ENCODE data around the gene RASGRP4.

The RASGRP4 gene

DNA sequence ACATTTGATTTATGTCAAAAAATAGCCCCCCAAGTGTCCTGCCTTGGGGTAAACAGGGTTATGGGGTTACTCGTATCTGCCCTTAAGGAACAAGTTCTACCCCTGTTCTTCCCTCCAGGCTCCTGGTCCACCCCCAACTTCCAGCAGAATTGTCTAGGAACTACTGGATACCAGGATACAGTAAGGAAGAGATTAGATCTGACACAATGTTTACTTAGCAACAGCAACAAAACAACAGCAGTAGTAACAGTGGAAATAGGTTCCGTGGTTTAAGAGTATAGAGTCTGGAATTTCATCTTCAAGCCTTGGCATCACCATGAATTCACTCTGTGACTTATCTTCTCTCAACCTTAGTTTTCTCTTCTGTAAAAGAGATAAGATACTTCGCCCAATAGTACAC is 24.9 kb downstream of the RASGRP4 start:
- no peak overlapping the region for H3K9ac ChIP-seq (ENCODE audit: low read depth, low read length)
- no peak overlapping the region for H3K27ac ChIP-seq (ENCODE audit: low read depth, low read length)
- no peaks in the 10 kb centered on the region for H3K4me1 ChIP-seq (ENCODE audit: insufficient read depth, low read length)
- H3K9me3 ChIP-seq (ENCODE audit: insufficient read depth, low read depth, low read length) = no peaks in the 10 kb centered on the region
- no peaks in the 10 kb centered on the region for H3K36me3 ChIP-seq (ENCODE audit: insufficient read depth, low read length)
- 81% methylated on average over 2 of the region's 3 CpGs for WGBS
- peaks cover 56% of the 10 kb centered on the region for H3K27me3 ChIP-seq (ENCODE audit: insufficient read depth, low read length)
- no peak overlapping the region for H3K4me3 ChIP-seq (ENCODE audit: low read length)

DNA sequence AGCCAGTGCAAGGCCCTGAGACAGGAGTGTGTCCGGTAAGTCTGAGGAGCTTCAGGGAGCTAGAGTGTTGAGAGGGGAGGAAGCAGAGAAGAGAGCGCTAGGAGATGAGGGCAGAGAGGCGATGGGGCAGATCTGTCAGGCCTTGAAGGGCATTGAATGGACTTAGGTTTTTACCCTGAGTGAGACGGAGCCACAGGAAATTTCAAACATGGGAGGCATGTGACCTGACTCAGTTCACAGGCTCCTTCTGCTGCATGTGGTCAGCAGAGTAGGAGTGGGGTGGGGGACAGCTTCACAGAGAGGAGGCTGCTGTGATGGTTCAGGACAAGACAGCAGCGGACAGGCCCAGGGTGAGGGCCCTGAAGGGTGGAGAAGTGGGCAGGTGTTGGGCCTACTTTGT is 25.7 kb downstream of the RASGRP4 start:
- Histone ChIP-seq H3K27ac (ENCODE audit: low read depth, low read length) (no peak overlapping the region), H3K4me1 (ENCODE audit: insufficient read depth, low read length) (no peaks in the 10 kb centered on the region), H3K36me3 (ENCODE audit: insufficient read depth, low read length) (no peaks in the 10 kb centered on the region), H3K4me3 (ENCODE audit: low read length) (no peak overlapping the region), H3K9ac (ENCODE audit: low read depth, low read length) (no peak overlapping the region), H3K9me3 (ENCODE audit: insufficient read depth, low read depth, low read length) (no peaks in the 10 kb centered on the region), H3K27me3 (ENCODE audit: insufficient read depth, low read length) (peaks cover 62% of the 10 kb centered on the region)
- 68% methylated on average over 5 of the region's 5 CpGs for WGBS

DNA sequence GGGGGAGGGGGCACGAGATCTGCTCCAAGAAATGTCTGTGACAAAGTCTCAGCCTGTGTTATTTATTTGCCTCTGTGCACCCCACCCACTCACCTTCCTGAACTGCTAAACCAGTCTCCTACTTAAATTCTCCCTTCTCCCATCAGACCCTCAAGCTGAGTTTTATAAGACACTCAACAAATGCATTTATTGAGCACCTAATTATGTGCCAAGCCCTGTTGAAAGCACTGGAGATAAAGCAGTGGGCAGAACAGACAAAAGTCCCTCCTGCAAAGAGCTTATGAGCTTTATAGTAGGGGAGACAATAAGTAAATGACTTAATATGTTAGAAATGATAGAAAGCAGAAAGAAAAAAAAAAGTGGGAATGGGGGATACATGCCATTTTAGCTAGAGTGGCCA is 26.5 kb downstream of the RASGRP4 start:
- Histone ChIP-seq H3K27ac (ENCODE audit: low read depth, low read length) (no peak overlapping the region), H3K36me3 (ENCODE audit: insufficient read depth, low read length) (no peaks in the 10 kb centered on the region), H3K27me3 (ENCODE audit: insufficient read depth, low read length) (peaks cover 68% of the 10 kb centered on the region)

DNA sequence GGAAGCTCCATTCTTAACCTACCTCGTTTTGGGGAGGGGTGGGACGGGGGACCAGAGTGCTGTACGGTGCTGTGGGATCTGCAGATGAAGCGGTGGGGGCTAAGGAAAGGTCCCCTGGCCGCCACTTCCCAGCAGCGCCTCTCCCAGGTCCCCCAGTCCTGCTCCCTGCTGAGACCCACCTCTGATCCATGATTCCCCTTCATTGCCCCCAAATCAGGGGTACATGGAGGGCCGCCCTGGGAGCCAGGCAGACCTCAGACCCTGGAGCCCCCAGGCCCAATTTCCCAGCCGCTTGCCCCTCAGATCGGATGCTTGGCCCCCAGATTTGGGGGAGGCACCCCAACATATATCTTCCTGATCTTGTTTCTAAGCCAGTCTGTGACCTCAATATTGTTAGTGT is 26.9 kb downstream of the RASGRP4 start:
- H3K9ac ChIP-seq (ENCODE audit: low read depth, low read length) = no peak overlapping the region
- no peaks in the 10 kb centered on the region for H3K9me3 ChIP-seq (ENCODE audit: insufficient read depth, low read depth, low read length)
- H3K27me3 ChIP-seq (ENCODE audit: insufficient read depth, low read length) = peaks cover 68% of the 10 kb centered on the region
- no peak overlapping the region for H3K27ac ChIP-seq (ENCODE audit: low read depth, low read length)
- H3K36me3 ChIP-seq (ENCODE audit: insufficient read depth, low read length) = no peaks in the 10 kb centered on the region
- 76% methylated on average over 7 of the region's 9 CpGs for WGBS
- no peak overlapping the region for H3K4me3 ChIP-seq (ENCODE audit: low read length)
- no peaks in the 10 kb centered on the region for H3K4me1 ChIP-seq (ENCODE audit: insufficient read depth, low read length)

More for the DNA sequence above, 26.5 kb downstream of the RASGRP4 start:
- no peaks in the 10 kb centered on the region for H3K9me3 ChIP-seq (ENCODE audit: insufficient read depth, low read depth, low read length)
- no peak overlapping the region for H3K9ac ChIP-seq (ENCODE audit: low read depth, low read length)
- no peak overlapping the region for H3K4me3 ChIP-seq (ENCODE audit: low read length)
- no peaks in the 10 kb centered on the region for H3K4me1 ChIP-seq (ENCODE audit: insufficient read depth, low read length)
- WGBS = 100% methylated on average over 1 of the region's 1 CpG

DNA sequence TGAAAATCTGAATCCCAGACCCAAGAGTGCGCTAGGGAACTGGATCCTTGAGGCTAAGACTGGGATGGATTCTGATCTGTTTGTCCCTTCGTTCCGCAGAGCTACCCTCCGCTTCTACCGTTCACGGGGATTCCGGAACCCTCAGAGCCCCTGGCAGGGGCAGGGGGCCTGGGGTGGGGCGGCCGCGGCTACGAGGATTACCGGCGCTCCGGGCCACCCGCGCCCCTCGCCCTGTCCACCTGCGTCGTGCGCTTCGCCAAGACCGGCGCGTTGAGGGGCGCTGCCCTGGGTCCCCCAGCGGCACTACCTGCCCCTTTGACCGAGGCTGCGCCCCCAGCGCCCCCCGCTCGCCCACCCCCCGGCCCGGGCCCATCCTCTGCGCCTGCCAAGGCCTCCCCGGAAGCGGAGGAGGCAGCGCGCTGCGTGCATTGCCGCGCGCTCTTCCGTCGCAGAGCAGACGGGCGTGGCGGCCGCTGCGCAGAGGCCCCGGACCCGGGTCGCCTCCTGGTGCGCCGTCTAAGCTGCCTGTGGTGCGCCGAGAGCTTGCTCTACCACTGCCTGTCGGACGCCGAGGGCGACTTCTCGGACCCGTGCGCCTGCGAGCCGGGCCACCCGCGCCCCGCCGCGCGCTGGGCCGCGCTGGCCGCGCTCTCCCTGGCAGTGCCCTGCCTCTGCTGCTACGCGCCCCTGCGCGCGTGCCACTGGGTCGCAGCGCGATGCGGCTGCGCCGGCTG is 30.5 kb downstream of the RASGRP4 start:
- 96% methylated on average over 86 of the region's 86 CpGs for WGBS
- peaks cover 54% of the 10 kb centered on the region for H3K27me3 ChIP-seq (ENCODE audit: insufficient read depth, low read length)
- H3K4me3 ChIP-seq (ENCODE audit: low read length) = peak overlapping the region; percentile 36; the same call in 1 of the 2 replicates
- peaks cover 19% of the 10 kb centered on the region for H3K36me3 ChIP-seq (ENCODE audit: insufficient read depth, low read length)
- H3K9me3 ChIP-seq (ENCODE audit: insufficient read depth, low read depth, low read length) = no peaks in the 10 kb centered on the region
- H3K27ac ChIP-seq (ENCODE audit: low read depth, low read length) = no peak overlapping the region
- no peak overlapping the region for H3K9ac ChIP-seq (ENCODE audit: low read depth, low read length)
- no peaks in the 10 kb centered on the region for H3K4me1 ChIP-seq (ENCODE audit: insufficient read depth, low read length)

DNA sequence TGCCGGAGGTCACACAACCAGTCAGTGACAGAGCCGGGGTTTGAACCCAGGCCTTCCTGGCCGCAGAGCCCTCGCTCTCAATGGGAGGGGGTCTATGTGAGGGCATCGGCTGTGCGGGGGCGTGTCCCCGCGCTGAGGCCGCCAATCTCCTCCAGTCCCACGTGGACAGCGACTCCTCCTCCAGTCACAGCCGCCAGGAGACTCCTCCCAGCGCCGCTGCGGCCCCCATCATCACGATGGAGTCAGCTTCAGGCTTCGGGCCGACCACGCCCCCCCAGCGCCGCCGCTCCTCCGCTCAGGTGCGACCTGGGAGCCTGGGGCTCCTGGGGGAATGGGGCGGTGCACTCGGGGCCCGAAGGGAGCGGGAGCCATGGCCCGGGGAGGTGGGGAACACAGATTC is 31.5 kb downstream of the RASGRP4 start:
- H3K9me3 ChIP-seq (ENCODE audit: insufficient read depth, low read depth, low read length) = no peaks in the 10 kb centered on the region
- 60% methylated on average over 30 of the region's 30 CpGs for WGBS
- no peak overlapping the region for H3K27ac ChIP-seq (ENCODE audit: low read depth, low read length)
- peak overlapping the region; percentile 36 for H3K4me3 ChIP-seq (ENCODE audit: low read length)
- peaks cover 19% of the 10 kb centered on the region for H3K36me3 ChIP-seq (ENCODE audit: insufficient read depth, low read length)
- H3K4me1 ChIP-seq (ENCODE audit: insufficient read depth, low read length) = 0 out of 2 replicates have a peak, but pooled peaks cover 3% of the 10 kb centered on the region
- peaks cover 44% of the 10 kb centered on the region for H3K27me3 ChIP-seq (ENCODE audit: insufficient read depth, low read length)
- H3K9ac ChIP-seq (ENCODE audit: low read depth, low read length) = no peak overlapping the region

DNA sequence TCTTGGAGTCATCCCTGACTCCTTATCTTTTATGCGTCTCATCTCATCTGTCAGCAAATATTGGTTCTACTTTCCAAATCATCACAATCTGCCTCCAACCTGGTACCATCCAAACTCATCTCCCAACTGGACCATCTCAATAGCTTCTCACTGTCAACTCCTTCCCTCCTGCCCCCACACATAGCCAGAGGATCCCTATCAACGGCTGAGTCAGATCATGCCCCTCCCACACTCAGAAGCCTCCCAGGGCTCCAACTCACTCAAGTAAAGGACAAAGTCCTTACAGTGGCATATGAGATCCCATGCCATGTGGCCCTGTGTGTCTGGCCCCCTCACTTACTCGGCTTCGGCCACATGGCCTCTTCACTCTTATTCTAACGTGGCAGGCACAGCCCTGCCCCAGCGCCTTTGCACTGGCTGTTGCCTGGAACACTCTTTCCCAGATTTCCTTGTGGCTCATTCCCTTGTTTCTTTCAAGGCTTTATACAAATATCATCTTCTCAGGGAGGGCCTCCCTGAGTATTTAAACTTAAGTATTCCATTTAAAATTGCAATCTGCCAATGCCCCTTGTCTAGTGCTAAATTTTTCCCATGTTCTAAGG is 33.2 kb downstream of the RASGRP4 start:
- no peak overlapping the region for H3K4me3 ChIP-seq (ENCODE audit: low read length)
- 83% methylated on average over 6 of the region's 6 CpGs for WGBS
- H3K9ac ChIP-seq (ENCODE audit: low read depth, low read length) = no peak overlapping the region
- 0 out of 2 replicates have a peak, but pooled peaks cover 3% of the 10 kb centered on the region for H3K4me1 ChIP-seq (ENCODE audit: insufficient read depth, low read length)
- H3K27me3 ChIP-seq (ENCODE audit: insufficient read depth, low read length) = peaks cover 28% of the 10 kb centered on the region
- H3K27ac ChIP-seq (ENCODE audit: low read depth, low read length) = no peak overlapping the region
- no peaks in the 10 kb centered on the region for H3K9me3 ChIP-seq (ENCODE audit: insufficient read depth, low read depth, low read length)
- peaks cover 19% of the 10 kb centered on the region for H3K36me3 ChIP-seq (ENCODE audit: insufficient read depth, low read length)

DNA sequence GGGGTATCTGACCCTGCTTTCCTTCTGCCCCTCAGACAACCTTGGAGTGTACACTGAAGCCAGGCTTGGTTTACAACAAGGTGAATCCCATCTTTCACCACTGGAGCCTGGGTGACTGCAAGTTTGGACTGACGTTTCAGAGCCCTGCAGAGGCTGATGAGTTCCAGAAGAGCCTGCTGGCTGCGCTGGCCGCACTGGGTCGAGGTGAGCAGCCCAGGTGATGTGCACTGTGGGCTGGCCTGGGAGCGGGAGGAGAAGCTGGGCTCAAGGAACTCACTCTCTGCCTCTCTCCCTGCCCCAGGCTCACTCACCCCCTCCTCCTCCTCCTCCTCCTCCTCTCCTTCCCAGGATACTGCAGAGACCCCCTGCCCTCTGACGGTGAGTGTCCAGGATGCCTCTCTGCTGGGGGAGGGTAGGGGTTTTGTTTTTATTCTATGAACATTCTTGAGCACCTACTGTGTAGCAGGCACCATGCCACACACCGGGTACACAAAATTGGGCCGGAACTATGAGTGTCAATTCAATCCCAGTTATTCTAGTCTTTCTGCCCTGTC is 34.0 kb downstream of the RASGRP4 start:
- H3K4me1 ChIP-seq (ENCODE audit: insufficient read depth, low read length) = peaks cover 6% of the 10 kb centered on the region; the same call in 1 of the 2 replicates
- no peak overlapping the region for H3K27ac ChIP-seq (ENCODE audit: low read depth, low read length)
- 67% methylated on average over 7 of the region's 8 CpGs for WGBS
- no peak overlapping the region for H3K9ac ChIP-seq (ENCODE audit: low read depth, low read length)
- H3K4me3 ChIP-seq (ENCODE audit: low read length) = no peak overlapping the region
- H3K27me3 ChIP-seq (ENCODE audit: insufficient read depth, low read length) = peaks cover 21% of the 10 kb centered on the region
- H3K9me3 ChIP-seq (ENCODE audit: insufficient read depth, low read depth, low read length) = no peaks in the 10 kb centered on the region
- peaks cover 19% of the 10 kb centered on the region for H3K36me3 ChIP-seq (ENCODE audit: insufficient read depth, low read length)

DNA sequence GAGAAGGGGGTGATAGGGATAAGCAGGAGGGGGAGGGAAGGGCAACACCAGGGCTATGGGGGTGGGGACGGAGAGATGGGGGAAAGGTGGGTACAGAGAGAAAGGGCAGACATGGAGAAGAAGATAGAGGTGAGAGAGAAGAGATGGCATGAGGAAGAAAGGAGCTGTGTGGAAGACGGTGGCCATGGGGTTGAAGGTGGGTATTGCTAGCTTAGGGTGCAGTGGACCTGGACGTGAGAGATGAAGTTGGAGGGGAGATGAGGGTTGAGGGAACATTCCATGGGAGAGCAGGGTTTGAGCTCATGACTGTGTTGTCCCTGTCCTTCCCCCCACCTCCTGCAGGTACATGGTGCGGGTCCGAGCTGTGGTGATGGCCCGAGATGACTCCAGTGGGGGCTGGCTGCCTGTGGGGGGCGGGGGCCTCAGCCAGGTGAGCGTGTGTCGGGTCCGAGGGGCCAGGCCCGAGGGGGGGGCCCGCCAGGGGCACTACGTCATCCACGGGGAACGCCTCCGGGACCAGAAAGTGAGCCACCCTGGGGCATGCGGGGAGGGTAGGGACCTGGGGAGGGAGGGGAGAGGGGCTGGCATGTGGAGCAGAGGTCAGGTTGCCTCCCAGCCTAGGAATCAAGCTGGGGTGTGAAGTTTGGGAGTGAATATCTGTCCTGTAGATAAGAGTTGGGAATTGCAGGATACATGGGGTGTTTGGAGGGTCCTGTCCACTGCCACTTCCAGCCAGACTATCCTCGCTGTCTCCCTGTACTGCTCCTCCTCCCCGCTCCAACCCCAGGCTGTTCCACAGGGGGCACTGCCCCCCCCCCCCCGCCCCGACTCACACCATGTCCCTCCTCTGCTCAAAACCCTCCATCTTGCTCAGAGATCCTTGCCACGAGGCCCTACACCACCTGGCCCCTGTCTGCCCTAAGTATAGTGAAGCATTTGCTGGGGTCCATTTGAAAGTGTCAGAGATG is 35.8 kb downstream of the RASGRP4 start:
- Histone ChIP-seq H3K36me3 (ENCODE audit: insufficient read depth, low read length) (peaks cover 19% of the 10 kb centered on the region), H3K9ac (ENCODE audit: low read depth, low read length) (no peak overlapping the region), H3K4me1 (ENCODE audit: insufficient read depth, low read length) (peaks cover 6% of the 10 kb centered on the region; the same call in 1 of the 2 replicates), H3K27me3 (ENCODE audit: insufficient read depth, low read length) (peaks cover 15% of the 10 kb centered on the region), H3K4me3 (ENCODE audit: low read length) (peak overlapping the region; percentile 77), H3K9me3 (ENCODE audit: insufficient read depth, low read depth, low read length) (no peaks in the 10 kb centered on the region), H3K27ac (ENCODE audit: low read depth, low read length) (no peak overlapping the region)
- 36% methylated on average over 20 of the region's 22 CpGs for WGBS

DNA sequence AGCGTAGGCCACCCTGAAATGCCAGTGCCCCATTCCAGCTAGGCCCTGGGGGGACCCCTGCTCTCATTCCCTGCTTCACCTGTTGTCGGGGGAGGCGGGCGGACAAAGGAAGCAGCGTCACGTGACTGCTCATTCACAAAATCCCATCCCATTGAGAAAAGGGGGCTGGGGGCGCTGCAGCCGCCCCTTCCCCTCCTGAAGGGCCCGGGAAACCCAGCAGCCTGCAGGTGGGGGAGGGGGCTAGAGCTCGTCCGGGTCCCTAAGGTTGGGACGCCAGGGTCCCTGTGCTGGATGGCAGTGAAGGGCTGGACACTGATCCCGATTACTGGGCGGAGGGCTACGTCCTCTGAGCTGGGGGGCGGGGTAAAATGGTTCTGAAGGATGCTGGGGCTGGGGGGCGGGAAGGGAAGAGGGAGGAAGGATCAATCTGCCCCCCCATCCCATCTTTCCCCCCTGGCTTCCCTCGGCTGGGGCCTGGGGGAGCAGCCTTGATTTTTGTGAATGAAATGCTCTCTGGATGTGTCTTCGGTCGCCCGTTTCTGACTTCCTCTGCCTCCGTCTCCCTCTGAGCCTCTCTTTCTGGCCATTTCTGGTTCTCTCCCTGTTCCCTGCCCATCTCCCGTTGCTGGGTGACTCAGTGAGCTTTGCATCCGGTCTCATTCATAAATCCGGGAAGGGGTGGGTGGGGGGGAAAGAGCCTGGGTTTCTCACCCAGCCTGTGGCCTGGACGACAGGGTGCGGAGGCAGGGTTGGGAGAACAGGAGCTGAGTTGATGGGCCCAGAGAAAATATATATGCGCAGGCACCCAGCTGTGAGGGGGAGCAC is 36.7 kb downstream of the RASGRP4 start:
- Histone ChIP-seq H3K9me3 (ENCODE audit: insufficient read depth, low read depth, low read length) (no peaks in the 10 kb centered on the region), H3K4me1 (ENCODE audit: insufficient read depth, low read length) (peaks cover 8% of the 10 kb centered on the region; the same call in 1 of the 2 replicates), H3K9ac (ENCODE audit: low read depth, low read length) (peak overlapping the region; percentile 70), H3K27ac (ENCODE audit: low read depth, low read length) (peak overlapping the region; percentile 85; the same call in 1 of the 2 replicates), H3K27me3 (ENCODE audit: insufficient read depth, low read length) (peaks cover 11% of the 10 kb centered on the region; the same call in 1 of the 2 replicates), H3K36me3 (ENCODE audit: insufficient read depth, low read length) (peaks cover 19% of the 10 kb centered on the region), H3K4me3 (ENCODE audit: low read length) (peak overlapping the region; percentile 77)
- WGBS = 1% methylated on average over 25 of the region's 28 CpGs

All from HUES64 (cell line).